ENCODE results near the gene ZNF611. TPM values are rescaled to one million over a fixed set of nuclear protein-coding genes. Genes with fewer than 3 reads are reported as not detected.

ZNF611 gene
- polyA plus RNA-seq, 1 donor from 2014 or later: 11.8 TPM

GRCh38 chr19:52666506-52666905 is 68.3 kb downstream of the ZNF611 start:
- Histone ChIP-seq H3K4me3 (ENCODE audit: low read length) (no peak overlapping the region), H3F3A (ENCODE audit: insufficient read depth, low read length, poor library complexity, severe bottlenecking) (no peaks in the 10 kb centered on the region), H2AFZ (ENCODE audit: low read depth, low read length) (no peak overlapping the region), H3K9me2 (ENCODE audit: insufficient read depth, low read length) (no peaks in the 10 kb centered on the region), H3K27ac (ENCODE audit: low read length) (no peak overlapping the region), H4K20me1 (ENCODE audit: insufficient read depth) (no peaks in the 10 kb centered on the region), H3K36me3 (ENCODE audit: insufficient read depth, low read length) (no peaks in the 10 kb centered on the region), H3K9ac (ENCODE audit: low read length) (no peak overlapping the region), H3K4me2 (ENCODE audit: low read length) (no peak overlapping the region), H3K9me3 (ENCODE audit: low read length) (no peaks in the 10 kb centered on the region), H3K79me2 (replicated peaks; ENCODE audit: insufficient read depth, low read length) (no peaks in the 10 kb centered on the region), H3K27me3 (ENCODE audit: insufficient read depth, low read depth, low read length) (no peaks in the 10 kb centered on the region)
- TF ChIP-seq EP300 (conservative IDR thresholded peaks at IDR 0.05; ENCODE audit: poor library complexity, severe bottlenecking) (no peak), CTCF (IDR thresholded peaks at IDR 0.05; ENCODE audit: poor library complexity, severe bottlenecking) (no peak), SMC3 (conservative IDR thresholded peaks at IDR 0.05; ENCODE audit: poor library complexity) (no peak), MXI1 (conservative IDR thresholded peaks at IDR 0.05; ENCODE audit: poor library complexity, severe bottlenecking) (no peak), EZH2 (IDR thresholded peaks at IDR 0.05; ENCODE audit: borderline replicate concordance, insufficient read depth, low read length, poor library complexity, severe bottlenecking) (no peak), RAD21 (conservative IDR thresholded peaks at IDR 0.05) (no peak)

- Histone ChIP-seq H3F3A (ENCODE audit: insufficient read depth, low read length, poor library complexity, severe bottlenecking) (no peaks in the 10 kb centered on the region), H3K27me3 (ENCODE audit: insufficient read depth, low read depth, low read length) (no peaks in the 10 kb centered on the region), H3K9me3 (ENCODE audit: low read length) (no peaks in the 10 kb centered on the region), H3K9me2 (ENCODE audit: insufficient read depth, low read length) (no peaks in the 10 kb centered on the region), H2AFZ (ENCODE audit: low read depth, low read length) (no peak overlapping the region), H3K9ac (ENCODE audit: low read length) (no peak overlapping the region), H3K79me2 (replicated peaks; ENCODE audit: insufficient read depth, low read length) (no peaks in the 10 kb centered on the region), H3K4me2 (ENCODE audit: low read length) (no peak overlapping the region), H4K20me1 (ENCODE audit: insufficient read depth) (no peaks in the 10 kb centered on the region), H3K36me3 (ENCODE audit: insufficient read depth, low read length) (no peaks in the 10 kb centered on the region), H3K4me3 (ENCODE audit: low read length) (no peak overlapping the region), H3K27ac (ENCODE audit: low read length) (no peak overlapping the region)
- no peak for TF ChIP-seq POLR2AphosphoS5 (IDR thresholded peaks at IDR 0.05)
These were observed 69.3 kb downstream of the ZNF611 start for GRCh38 chr19:52665529-52665928.

- Histone ChIP-seq H3K9ac (ENCODE audit: low read length) (no peak overlapping the region), H3K79me2 (replicated peaks; ENCODE audit: insufficient read depth, low read length) (no peaks in the 10 kb centered on the region), H3K4me3 (ENCODE audit: low read length) (no peak overlapping the region), H3K4me2 (ENCODE audit: low read length) (no peak overlapping the region), H2AFZ (ENCODE audit: low read depth, low read length) (no peak overlapping the region), H3K36me3 (ENCODE audit: insufficient read depth, low read length) (no peaks in the 10 kb centered on the region), H3F3A (ENCODE audit: insufficient read depth, low read length, poor library complexity, severe bottlenecking) (no peaks in the 10 kb centered on the region), H4K20me1 (ENCODE audit: insufficient read depth) (no peaks in the 10 kb centered on the region), H3K27me3 (ENCODE audit: insufficient read depth, low read depth, low read length) (no peaks in the 10 kb centered on the region), H3K9me3 (ENCODE audit: low read length) (no peaks in the 10 kb centered on the region), H3K27ac (ENCODE audit: low read length) (no peak overlapping the region), H3K9me2 (ENCODE audit: insufficient read depth, low read length) (no peaks in the 10 kb centered on the region)
- no peak for TF ChIP-seq POLR2AphosphoS5 (IDR thresholded peaks at IDR 0.05)
- no peak for TF ChIP-seq SMC3 (conservative IDR thresholded peaks at IDR 0.05; ENCODE audit: poor library complexity)
- no peak for TF ChIP-seq REST (IDR thresholded peaks at IDR 0.05; ENCODE audit: borderline replicate concordance)
- no peak for TF ChIP-seq EZH2 (IDR thresholded peaks at IDR 0.05; ENCODE audit: borderline replicate concordance, insufficient read depth, low read length, poor library complexity, severe bottlenecking)
- no peak for TF ChIP-seq CTCF (IDR thresholded peaks at IDR 0.05; ENCODE audit: poor library complexity, severe bottlenecking)
- no peak for TF ChIP-seq MXI1 (conservative IDR thresholded peaks at IDR 0.05; ENCODE audit: poor library complexity, severe bottlenecking)
- TF ChIP-seq EP300 (conservative IDR thresholded peaks at IDR 0.05; ENCODE audit: poor library complexity, severe bottlenecking): no peak
- no peak for TF ChIP-seq TAF1 (IDR thresholded peaks at IDR 0.05; ENCODE audit: low read depth)
- no peak for TF ChIP-seq RAD21 (conservative IDR thresholded peaks at IDR 0.05)
These were observed 69.8 kb downstream of the ZNF611 start for GRCh38 chr19:52665027-52665426.
